Raji (cell line): Measurements from ENCODE around the gene CITED4.

Experiments used
- POLR2A ChIP-seq: IDR thresholded peaks from 2 replicates; pipeline ENCODE4 v1.6.1; 2011; ENCODE audit warnings: low read depth, low read length, control low read depth; ENCODE audit not compliant: insufficient read depth

The CITED4 gene

GRCh38 chr1:40894455-40894854, 32.3 kb upstream of the CITED4 start:
- TF ChIP-seq POLR2A: no peak

GRCh38 chr1:40893946-40894345, 31.8 kb upstream of the CITED4 start:
- TF ChIP-seq POLR2A: no peak

- no peak for TF ChIP-seq POLR2A
Measured at GRCh38 chr1:40892354-40892753, 30.2 kb upstream of the CITED4 start.

GRCh38 chr1:40890771-40891170, 28.6 kb upstream of the CITED4 start:
- TF ChIP-seq POLR2A: no peak

- no peak for TF ChIP-seq POLR2A
Measured at GRCh38 chr1:40887652-40888051, 25.5 kb upstream of the CITED4 start.

- TF ChIP-seq POLR2A: no peak
Measured at GRCh38 chr1:40887012-40887378, 24.8 kb upstream of the CITED4 start.

- TF ChIP-seq POLR2A: no peak
Measured at GRCh38 chr1:40886318-40887011, 24.3 kb upstream of the CITED4 start.

GRCh38 chr1:40884055-40884795, 22.1 kb upstream of the CITED4 start:
- no peak for TF ChIP-seq POLR2A

- TF ChIP-seq POLR2A: no peak
Measured at GRCh38 chr1:40880813-40881549, 18.8 kb upstream of the CITED4 start.

GRCh38 chr1:40879482-40880175, 17.5 kb upstream of the CITED4 start:
- TF ChIP-seq POLR2A: no peak

GRCh38 chr1:40878906-40879305, 16.7 kb upstream of the CITED4 start:
- no peak for TF ChIP-seq POLR2A

- no peak for TF ChIP-seq POLR2A
Measured at GRCh38 chr1:40877698-40878097, 15.5 kb upstream of the CITED4 start.

- no peak for TF ChIP-seq POLR2A
Measured at GRCh38 chr1:40876891-40877290, 14.7 kb upstream of the CITED4 start.

- no peak for TF ChIP-seq POLR2A
Measured at GRCh38 chr1:40876436-40876761, 14.2 kb upstream of the CITED4 start.

GRCh38 chr1:40873863-40874472, 11.8 kb upstream of the CITED4 start:
- TF ChIP-seq POLR2A: no peak
